Body of pancreas (tissue), 4 donors: ENCODE measurements around the gene EME1. TPM values are rescaled to one million over a fixed set of nuclear protein-coding genes. Genes with fewer than 3 reads are reported as not detected.

ENCODE experiments used
- ATAC-seq: fragments of 150-250 bp; one replicate; pipeline ENCODE4 v1.9.1; 2016
- DNase-seq, 4 donors: peaks; one replicate each; pipeline ENCODE4 v3.0.0-alpha.2; 2019
- H3K27ac ChIP-seq, 4 donors: fragments of 200-600 bp; sonication (generic); 1 replicate in 3 of 4; 2 replicates in 1 of 4; pipeline versions ENCODE4 v1.5.1 to v1.6.1; 2016 to 2019; ENCODE audit warnings: mild to moderate bottlenecking in 1 of 4, mixed read lengths in 1 of 4, moderate library complexity in 1 of 4
- H3K27me3 ChIP-seq, 2 donors: fragments of 200-600 bp; sonication (generic); one replicate each; pipeline ENCODE4 v1.6.0; 2016; ENCODE audit warnings: mild to moderate bottlenecking in 1 of 2
- H3K36me3 ChIP-seq, 2 donors: fragments of 200-600 bp; sonication (generic); replicated peaks in 1 of 2; 2 replicates each; pipeline ENCODE4 v1.5.1; 2016; ENCODE audit warnings: low read depth in 2 of 2; ENCODE audit not compliant: insufficient read depth in 1 of 2
- H3K4me1 ChIP-seq: fragments of 200-600 bp; sonication (generic); one replicate; pipeline ENCODE4 v1.6.0; 2016
- H3K4me3 ChIP-seq, 2 donors: fragments of 200-600 bp; sonication (generic); 1 replicate in 1 of 2; 2 replicates in 1 of 2; pipeline ENCODE4 v1.5.1; 2016 to 2019
- H3K9me3 ChIP-seq, 3 donors: fragments of 200-600 bp; sonication (generic); 1 replicate in 2 of 3; 2 replicates in 1 of 3; pipeline ENCODE4 v1.5.1; 2016
- CTCF ChIP-seq, 7 experiments: fragments of 450-650 bp in 4 of 7; fragments of 200-600 bp in 3 of 7; sonication (generic) in 3 of 7; IDR thresholded peaks; one replicate each; pipeline ENCODE4 v1.5.1; 2016 to 2019; ENCODE audit warnings: antibody characterized with exemption in 7 of 7
- POLR2A ChIP-seq, 3 donors: fragments of 450-650 bp; IDR thresholded peaks; one replicate each; pipeline ENCODE4 v1.6.1; 2016; ENCODE audit warnings: antibody characterized with exemption in 3 of 3, mild to moderate bottlenecking in 2 of 3
- WGBS, 2 donors: methylation state at CpG; one replicate each; pipeline ENCODE4 v1.1.5; 2017; 5-methylcytosine and 5-hydroxymethylcytosine counted together
- intact Hi-C: fragments of 100-400 bp; cut with DNase I; formaldehyde crosslinking; loops from one replicate; pipeline ENCODE4 v1.15.1; 2023
- total RNA-seq, 2 donors: library from RNA; depleted of rRNA; stranded (reverse); fragments of >200 nt; gene quantifications; one replicate each; pipeline ENCODE4 v1.1.0, GENCODE V29; 2016

EME1 gene
- total RNA-seq, 2 donors from 2014 or later = not detected

DNA sequence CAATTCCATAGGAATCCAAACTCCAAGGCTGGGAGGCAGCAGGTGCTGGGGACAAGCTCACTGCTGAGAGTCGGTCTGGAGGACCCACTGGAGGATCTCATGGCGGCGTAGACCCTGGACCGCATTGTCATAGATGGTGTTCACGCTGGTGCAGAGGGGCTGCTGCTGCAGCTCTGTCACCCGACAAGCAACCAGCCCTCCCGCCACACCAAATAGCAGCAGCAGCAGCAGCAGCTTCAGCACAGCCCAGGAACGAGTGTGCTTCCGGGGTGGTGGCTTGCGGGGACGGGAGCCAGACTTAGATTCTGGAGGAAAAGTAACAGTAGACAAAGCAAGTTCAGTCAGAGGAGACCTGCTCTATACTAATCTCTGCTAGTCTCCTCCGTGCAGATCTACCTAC is 9.9 kb downstream of the EME1 start:
- Histone ChIP-seq H3K27me3 (no peaks in the 10 kb centered on the region), H3K4me1 (no peaks in the 10 kb centered on the region), H3K36me3 (peaks cover 45 to 49% of the 10 kb centered on the region in 2 donors), H3K9me3 (no peaks in the 10 kb centered on the region), H3K4me3 (no peak overlapping the region), H3K27ac (no peak overlapping the region)
- intact Hi-C loops = no loop called here
- DNase-seq (no peak), ATAC-seq (no peak)
- 90 to 93% methylated on average over 10 to 12 of the region's 12 CpGs for WGBS, 2 donors
- no peak for TF ChIP-seq CTCF (IDR thresholded peaks at IDR 0.05)
- no peak for TF ChIP-seq POLR2A (IDR thresholded peaks at IDR 0.05)

DNA sequence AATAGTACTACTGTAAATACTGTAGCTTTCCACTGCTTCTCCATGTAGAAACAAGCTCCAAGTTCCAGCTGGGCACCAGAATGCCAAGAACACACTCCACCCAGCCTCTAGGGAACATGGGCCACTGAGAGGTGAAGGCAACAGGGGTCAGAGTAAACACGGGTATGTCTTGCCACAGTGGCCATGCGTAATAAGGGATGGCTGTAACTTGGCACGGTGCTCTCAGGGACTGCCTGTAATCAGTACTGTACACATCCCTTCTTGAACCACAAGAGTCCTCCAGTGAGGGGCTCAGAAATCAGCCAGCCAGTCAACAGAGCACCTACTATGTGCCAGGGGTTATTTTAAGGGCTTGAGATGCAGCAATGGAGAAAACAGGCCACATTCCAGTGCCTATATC is 13.5 kb downstream of the EME1 start:
- H3K27me3 ChIP-seq = no peaks in the 10 kb centered on the region
- H3K4me3 ChIP-seq = no peak overlapping the region
- DNase-seq = no peak
- no peak for ATAC-seq
- no peak overlapping the region for H3K27ac ChIP-seq
- TF ChIP-seq CTCF (IDR thresholded peaks at IDR 0.05) (no peak), POLR2A (IDR thresholded peaks at IDR 0.05) (no peak)
- H3K9me3 ChIP-seq = no peaks in the 10 kb centered on the region
- WGBS, 2 donors = 48 to 53% methylated on average over 3 of the region's 3 CpGs
- H3K4me1 ChIP-seq = peaks cover 20% of the 10 kb centered on the region
- peaks cover 60 to 69% of the 10 kb centered on the region in 2 donors for H3K36me3 ChIP-seq
- intact Hi-C loops = no loop called here

- Histone ChIP-seq H3K9me3 (no peaks in the 10 kb centered on the region), H3K4me1 (peaks cover 42% of the 10 kb centered on the region), H3K36me3 (peaks cover 60 to 68% of the 10 kb centered on the region in 2 donors), H3K27ac (no peak overlapping the region), H3K4me3 (no peak overlapping the region), H3K27me3 (no peaks in the 10 kb centered on the region)
- ATAC-seq (no peak), DNase-seq (no peak)
- TF ChIP-seq POLR2A (IDR thresholded peaks at IDR 0.05) (no peak), CTCF (IDR thresholded peaks at IDR 0.05) (no peak)
- 87 to 94% methylated on average over 3 of the region's 3 CpGs for WGBS, 2 donors
- intact Hi-C loops = no loop called here
Measured at GRCh38 chr17:50388728-50389127, 15.7 kb downstream of the EME1 start.

DNA sequence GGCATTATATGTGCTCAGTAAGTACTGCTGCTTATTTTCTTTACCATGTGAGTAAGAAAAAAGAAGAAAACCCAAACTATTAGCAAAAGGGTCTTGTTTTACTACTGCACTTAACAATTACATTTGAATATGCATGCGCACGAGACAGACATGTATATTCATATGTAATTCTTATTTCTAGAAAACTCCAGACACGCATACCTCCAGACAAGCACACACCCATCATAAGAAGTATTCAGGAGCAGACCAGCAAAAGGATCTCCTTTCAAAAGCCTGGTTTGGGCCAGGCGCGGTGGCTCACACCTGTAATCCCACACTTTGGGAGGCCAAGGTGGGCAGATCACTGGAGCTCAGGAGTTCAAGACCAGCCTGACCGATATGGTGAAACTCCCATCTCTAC is 16.5 kb downstream of the EME1 start:
- Histone ChIP-seq H3K27me3 (no peaks in the 10 kb centered on the region), H3K4me1 (peaks cover 50% of the 10 kb centered on the region), H3K4me3 (no peak overlapping the region), H3K9me3 (no peaks in the 10 kb centered on the region), H3K27ac (no peak overlapping the region), H3K36me3 (peaks cover 52 to 66% of the 10 kb centered on the region in 2 donors)
- DNase-seq (no peak), ATAC-seq (no peak)
- intact Hi-C loops = no loop called here
- no peak for TF ChIP-seq CTCF (IDR thresholded peaks at IDR 0.05)
- no peak for TF ChIP-seq POLR2A (IDR thresholded peaks at IDR 0.05)
- WGBS, 2 donors = 96 to 97% methylated on average over 6 of the region's 6 CpGs

- WGBS, 2 donors = 33 to 47% methylated on average over 6 of the region's 6 CpGs
- Histone ChIP-seq H3K27ac (peak overlapping the region in 3 of 4 donors; percentile 12 to 94 (median 21)), H3K9me3 (no peaks in the 10 kb centered on the region), H3K4me3 (no peak overlapping the region), H3K36me3 (peaks cover 28 to 44% of the 10 kb centered on the region in 2 donors), H3K27me3 (no peaks in the 10 kb centered on the region), H3K4me1 (peaks cover 71% of the 10 kb centered on the region)
- DNase-seq = peak; percentile 50 to 79 (median 64)
- no peak for TF ChIP-seq CTCF (IDR thresholded peaks at IDR 0.05)
- no peak for TF ChIP-seq POLR2A (IDR thresholded peaks at IDR 0.05)
- intact Hi-C loops = no loop called here
- ATAC-seq = no peak
Measured at GRCh38 chr17:50392621-50393020, 19.6 kb downstream of the EME1 start.
